OCI-LY7 (cell line): Measurements from ENCODE around the gene KLRD1. TPM values are rescaled to one million over a fixed set of nuclear protein-coding genes. Genes with fewer than 3 reads are reported as not detected.
"Not testable (repeated sequence)": the region's sequence is repeated elsewhere in the genome, so short reads cannot be mapped to it uniquely, and the experiment has no call there.

Experiments
- BruUV-seq: library from RNA; stranded (reverse); fragments of 400-500 nt; replicated peaks from 2 replicates; lab custom pipeline; 2021; lab: Mats Ljungman, UMichigan
- CTCF ChIA-PET: fragments of 300-600 bp; sonication (Branson Sonifier 250); formaldehyde crosslinking; loops from one replicate; lab custom pipeline; 2022; ENCODE audit warnings: antibody characterized with exemption; ENCODE audit not compliant: unreplicated experiment; lab: Charles Lee
- POLR2A ChIA-PET: fragments of 300-600 bp; sonication (Branson Sonifier 250); formaldehyde crosslinking; loops from one replicate; lab custom pipeline; 2022; ENCODE audit warnings: antibody characterized with exemption; lab: Charles Lee
- DNase-seq: peaks from one replicate; pipeline ENCODE4 v3.0.0-alpha.2; 2015; ENCODE audit warnings: low spot score
- H2AFZ ChIP-seq: fragments of 200-600 bp; sonication (generic), shearing (Covaris generic); 2 replicates; pipeline ENCODE4 v1.6.1; 2014; ENCODE audit warnings: mild to moderate bottlenecking, antibody characterized with exemption, low read length, moderate library complexity
- H3K27ac ChIP-seq: fragments of 200-600 bp; sonication (generic); 2 replicates; pipeline ENCODE4 v1.5.1; 2014; ENCODE audit warnings: mixed run types, low read depth, mild to moderate bottlenecking, moderate library complexity, low read length, inconsistent platforms; ENCODE audit not compliant: poor library complexity, severe bottlenecking
- H3K36me3 ChIP-seq: fragments of 200-600 bp; sonication (generic); 2 replicates; pipeline ENCODE4 v1.6.1; 2014; ENCODE audit warnings: mild to moderate bottlenecking, antibody characterized with exemption, low read length, moderate library complexity, mixed read lengths; ENCODE audit not compliant: insufficient read depth
- H3K4me1 ChIP-seq: fragments of 200-600 bp; sonication (generic); 2 replicates; pipeline ENCODE4 v1.5.1; 2014; ENCODE audit warnings: mild to moderate bottlenecking, low read length; ENCODE audit not compliant: insufficient read depth, poor library complexity, severe bottlenecking
- H3K4me2 ChIP-seq: fragments of 200-600 bp; sonication (generic); 2 replicates; pipeline ENCODE4 v1.6.1; 2014; ENCODE audit warnings: mild to moderate bottlenecking, low read length
- H3K4me3 ChIP-seq: fragments of 200-600 bp; sonication (generic); 2 replicates; pipeline ENCODE4 v1.5.1; 2014; ENCODE audit warnings: mild to moderate bottlenecking, low read depth, low read length; ENCODE audit not compliant: poor library complexity, severe bottlenecking
- H3K79me2 ChIP-seq: fragments of 200-600 bp; sonication (generic); 2 replicates; pipeline ENCODE4 v1.6.1; 2016; ENCODE audit warnings: low read depth, mild to moderate bottlenecking, low read length, moderate library complexity, mixed read lengths; ENCODE audit not compliant: insufficient read depth
- H3K9me2 ChIP-seq: fragments of 200-600 bp; sonication (generic); 2 replicates; pipeline ENCODE4 v1.6.1; 2016; ENCODE audit warnings: mild to moderate bottlenecking, low read length, mixed read lengths; ENCODE audit not compliant: insufficient read depth
- H3K9me3 ChIP-seq: fragments of 200-600 bp; sonication (generic); 2 replicates; pipeline ENCODE4 v1.6.1; 2014; ENCODE audit warnings: mild to moderate bottlenecking, mixed run types, low read length, mixed read lengths
- H4K20me1 ChIP-seq: fragments of 200-600 bp; sonication (generic); 2 replicates; pipeline ENCODE4 v1.6.1; 2014; ENCODE audit warnings: mild to moderate bottlenecking, antibody characterized with exemption, low read length, moderate library complexity, mixed read lengths; ENCODE audit not compliant: insufficient read depth
- CTCF ChIP-seq: fragments of 200-600 bp; sonication (generic); conservative IDR thresholded peaks from 2 replicates; pipeline ENCODE4 v1.5.1; 2014; ENCODE audit warnings: mild to moderate bottlenecking, antibody characterized with exemption, low read length, moderate library complexity, mixed read lengths
- EZH2phosphoT487 ChIP-seq: fragments of 200-600 bp; sonication (generic); IDR thresholded peaks from 2 replicates; pipeline ENCODE4 v1.6.1; 2018; ENCODE audit warnings: low read depth, borderline replicate concordance, mild to moderate bottlenecking, mixed run types, antibody characterized with exemption, low read length, moderate library complexity, mixed read lengths
- intact Hi-C: fragments of 100-400 bp; cut with micrococcal nuclease; formaldehyde crosslinking; loops from one replicate; pipeline ENCODE4 v1.10.0; 2022; ENCODE audit not compliant: unreplicated experiment
- total RNA-seq, 2 experiments: library from RNA; depleted of rRNA in 1 of 2; stranded (reverse); fragments of >200 nt in 1 of 2; shearing (Covaris generic) in 1 of 2; gene quantifications; 2 replicates each; pipeline ENCODE4 v1.2.3, GENCODE V29; 2014 to 2022

Gene KLRD1
- total RNA-seq, 2 experiments from 2014 or later: under 0.01 to 0.04 TPM

- H3K4me1 ChIP-seq: peaks cover 45% of the 10 kb centered on the region
- no TSS peak for BruUV-seq
- TF ChIP-seq EZH2phosphoT487 (no peak), CTCF (no peak)
Measured at GRCh38 chr12:10369557-10370415, 62.1 kb downstream of the KLRD1 start.

GRCh38 chr12:10371893-10372535, 64.3 kb downstream of the KLRD1 start:
- H3K79me2 ChIP-seq, BruUV-seq, H4K20me1 ChIP-seq, CTCF ChIA-PET, DNase-seq, H3K4me3 ChIP-seq, intact Hi-C loops, H3K9me2 ChIP-seq: not testable (repeated sequence)
- peak overlapping the region; percentile 45; the same call in 1 of the 2 replicates for H2AFZ ChIP-seq
- POLR2A ChIA-PET: interaction anchor here (1.0 kb wide), 1 partner anchor 14 kb away, joined by 3 read pairs; no protein-coding TSS in a partner anchor
- peaks cover 82% of the 10 kb centered on the region for H3K36me3 ChIP-seq
- H3K27ac ChIP-seq: peak overlapping the region; percentile 58
- peak overlapping the region; percentile 3; the same call in 1 of the 2 replicates for H3K4me2 ChIP-seq
- H3K4me1 ChIP-seq: peaks cover 36% of the 10 kb centered on the region
- peaks cover 46% of the 10 kb centered on the region for H3K9me3 ChIP-seq

More at GRCh38 chr12:10369557-10370415, 62.1 kb downstream of the KLRD1 start:
- intact Hi-C loops: no loop called here
- Histone ChIP-seq H3K79me2 (no peaks in the 10 kb centered on the region), H3K27ac (no peak overlapping the region), H4K20me1 (no peaks in the 10 kb centered on the region), H3K4me2 (no peak overlapping the region), H3K36me3 (peaks cover 60% of the 10 kb centered on the region), H3K9me3 (peaks cover 29% of the 10 kb centered on the region), H3K4me3 (no peak overlapping the region), H3K9me2 (no peaks in the 10 kb centered on the region), H2AFZ (no peak overlapping the region)
- no peak for DNase-seq
- POLR2A ChIA-PET: interaction anchor here (0.7 kb wide), 1 partner anchor 25 kb away, joined by 3 read pairs; no protein-coding TSS in a partner anchor
- CTCF ChIA-PET: no interaction called here

- intact Hi-C loops: no loop called here
- no TSS peak for BruUV-seq
- Histone ChIP-seq H3K4me1 (peaks cover 36% of the 10 kb centered on the region), H3K4me2 (peak overlapping the region; percentile 3; the same call in 1 of the 2 replicates), H3K27ac (peak overlapping the region; percentile 58), H4K20me1 (no peaks in the 10 kb centered on the region), H2AFZ (peak overlapping the region; percentile 45; the same call in 1 of the 2 replicates), H3K36me3 (peaks cover 82% of the 10 kb centered on the region), H3K9me3 (peaks cover 41% of the 10 kb centered on the region), H3K4me3 (no peak overlapping the region), H3K9me2 (no peaks in the 10 kb centered on the region), H3K79me2 (no peaks in the 10 kb centered on the region)
- ChIA-PET POLR2A (no interaction called here), CTCF (no interaction called here)
- no peak for DNase-seq
- TF ChIP-seq CTCF (no peak), EZH2phosphoT487 (no peak)
Measured at GRCh38 chr12:10372559-10372958, 64.9 kb downstream of the KLRD1 start.
